NCI-H446 treated with DMSO at 0.1 percent for 48 hours (cell line): ENCODE data around the gene ELAC1.
"Not testable (repeated sequence)": the region's sequence is repeated elsewhere in the genome, so short reads cannot be mapped to it uniquely, and the experiment has no call there.

Experiments
- DNase-seq: peaks from one replicate; lab custom pipeline; 2025; lab: John Stamatoyannopoulos, UW

ELAC1 gene

DNA sequence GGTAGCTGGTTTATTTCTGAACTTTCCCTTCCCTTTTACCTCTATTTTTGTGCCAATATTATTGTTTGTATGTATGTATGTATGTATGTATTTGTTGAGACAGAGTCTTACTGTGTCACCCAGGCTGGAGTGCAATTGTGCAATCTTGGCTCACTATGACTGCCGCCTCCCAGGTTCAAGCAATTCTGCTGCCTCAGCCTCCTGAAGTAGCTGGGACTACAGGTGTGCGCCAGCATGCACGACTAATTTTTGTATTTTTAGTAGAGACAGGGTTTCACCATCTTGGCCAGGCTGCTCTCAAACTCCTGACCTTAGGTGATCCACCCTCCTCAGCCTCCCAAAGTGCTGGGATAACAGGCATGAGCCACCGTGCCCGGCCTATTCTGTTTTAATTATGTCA lies 4.6 kb downstream of the ELAC1 start:
- DNase-seq = not testable (repeated sequence)

DNA sequence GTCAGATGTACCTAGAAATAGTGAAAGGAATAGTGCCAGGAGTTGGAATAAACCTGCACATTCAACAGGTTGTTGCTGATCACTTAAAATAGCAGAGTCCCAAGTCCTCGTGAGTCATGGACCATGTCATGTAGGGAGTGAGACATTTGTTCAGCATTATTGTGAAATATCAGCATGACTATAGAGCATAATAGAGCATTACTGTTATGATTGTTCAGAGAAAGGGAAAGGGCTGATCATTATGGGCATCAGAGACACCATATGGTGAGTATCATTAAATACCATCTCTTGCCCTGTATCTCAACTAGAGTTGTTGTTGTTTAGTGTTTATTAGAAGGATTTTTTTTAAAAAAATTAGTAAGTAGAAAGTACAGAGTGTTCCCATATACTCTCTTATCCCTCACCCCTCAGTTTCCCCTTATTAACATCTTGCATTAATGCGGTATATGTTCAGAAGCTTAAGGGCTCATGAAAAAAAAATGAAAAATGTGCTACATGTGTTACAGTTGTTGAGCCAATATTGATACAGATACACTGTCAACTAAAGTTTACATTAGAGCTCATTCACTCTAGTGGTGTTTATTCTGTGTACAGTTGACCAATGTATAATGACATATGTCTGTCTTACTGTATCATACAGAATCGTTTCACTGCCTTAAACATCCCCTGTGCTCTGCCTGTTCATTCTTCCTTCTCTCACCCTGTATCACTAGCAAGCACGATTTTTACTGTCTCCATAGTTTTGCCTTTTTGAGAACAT lies 5.7 kb downstream of the ELAC1 start:
- no peak for DNase-seq

GRCh38 chr18:50977037-50977760 lies 9.4 kb downstream of the ELAC1 start:
- no peak for DNase-seq

DNA sequence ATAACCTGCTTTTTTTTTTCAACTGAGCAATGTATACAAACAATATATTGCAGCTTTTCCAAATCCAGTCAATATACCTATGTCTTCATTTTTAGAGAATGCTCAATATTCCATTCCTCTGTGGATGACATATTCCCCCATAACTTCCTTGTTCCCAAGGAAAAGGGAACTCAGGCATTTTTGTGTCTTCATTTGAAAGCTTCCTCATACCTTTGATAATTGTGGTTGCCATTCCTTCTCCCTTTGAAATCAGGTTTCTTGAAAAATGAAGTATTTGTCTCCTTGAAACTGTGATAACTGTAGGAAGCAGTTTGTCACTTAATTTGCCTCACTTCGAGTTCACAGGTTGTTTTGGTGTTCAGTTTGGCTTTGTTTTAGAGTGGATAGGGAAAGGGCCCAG lies 13.5 kb downstream of the ELAC1 start:
- no peak for DNase-seq

GRCh38 chr18:50982086-50982801 lies 14.4 kb downstream of the ELAC1 start:
- DNase-seq = peak; percentile 69

GRCh38 chr18:50982802-50983179 lies 15.0 kb downstream of the ELAC1 start:
- peak; percentile 69 for DNase-seq

DNA sequence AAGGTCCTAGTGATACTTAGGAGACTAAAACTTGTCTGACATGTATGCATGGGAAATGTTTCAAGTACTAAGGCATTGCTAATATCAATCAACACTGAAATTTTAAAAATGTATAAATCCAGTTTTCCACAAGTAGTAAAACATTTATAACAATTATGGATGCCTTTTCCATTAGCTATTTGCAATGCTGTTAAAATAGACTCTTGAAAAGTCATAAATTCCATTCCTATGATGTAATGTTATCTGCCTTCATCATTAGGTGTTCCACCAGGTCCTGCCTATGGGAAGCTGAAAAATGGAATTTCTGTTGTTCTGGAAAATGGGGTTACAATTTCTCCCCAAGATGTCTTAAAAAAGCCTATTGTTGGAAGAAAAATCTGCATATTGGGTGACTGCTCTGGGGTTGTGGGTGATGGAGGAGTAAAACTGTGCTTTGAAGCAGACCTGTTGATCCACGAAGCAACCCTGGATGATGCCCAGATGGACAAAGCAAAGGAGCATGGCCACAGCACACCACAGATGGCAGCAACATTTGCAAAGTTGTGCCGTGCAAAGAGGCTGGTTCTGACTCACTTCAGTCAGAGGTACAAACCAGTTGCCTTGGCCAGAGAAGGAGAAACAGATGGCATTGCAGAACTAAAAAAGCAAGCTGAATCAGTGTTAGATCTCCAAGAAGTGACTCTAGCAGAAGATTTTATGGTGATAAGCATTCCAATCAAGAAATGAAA lies 18.7 kb downstream of the ELAC1 start:
- peak; percentile 73 for DNase-seq

DNA sequence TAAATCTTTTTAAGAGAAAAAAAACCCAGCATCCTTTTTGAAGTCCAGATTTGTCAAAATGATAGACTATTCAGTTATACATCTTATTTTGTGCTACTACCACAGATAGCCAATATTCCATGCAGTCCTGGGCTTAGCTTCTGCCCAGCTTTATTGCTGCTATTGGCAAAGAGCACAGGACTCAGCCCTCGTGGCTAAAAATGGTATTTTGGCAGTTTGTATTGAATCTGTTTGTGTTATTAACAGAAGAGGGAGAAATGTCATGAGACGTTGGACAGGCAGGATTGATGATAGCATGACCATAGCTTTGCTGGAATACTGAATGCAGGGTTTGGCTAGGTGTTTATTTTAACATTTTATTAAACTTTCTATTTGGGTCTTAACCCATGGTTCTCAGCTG lies 19.4 kb downstream of the ELAC1 start:
- peak; percentile 42 for DNase-seq

DNA sequence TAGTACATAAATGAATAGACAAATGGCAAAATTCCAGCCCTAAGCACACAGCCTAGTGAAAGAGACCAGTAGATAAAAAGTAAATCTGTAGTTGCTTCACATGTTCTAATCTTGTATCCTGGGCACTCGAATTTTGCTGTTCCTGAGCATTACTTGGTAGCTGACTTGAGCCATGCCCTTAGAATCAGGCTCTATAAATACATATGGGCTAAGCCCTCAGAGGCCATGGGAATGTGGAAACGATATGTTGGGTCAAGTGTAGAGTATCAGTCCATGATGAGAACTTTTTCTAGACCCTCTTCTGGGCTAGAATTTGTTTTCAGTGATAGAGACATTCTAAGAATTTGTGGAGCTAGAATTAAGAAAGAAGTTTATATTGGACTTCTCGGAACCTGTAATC lies 21.9 kb downstream of the ELAC1 start:
- no peak for DNase-seq

DNA sequence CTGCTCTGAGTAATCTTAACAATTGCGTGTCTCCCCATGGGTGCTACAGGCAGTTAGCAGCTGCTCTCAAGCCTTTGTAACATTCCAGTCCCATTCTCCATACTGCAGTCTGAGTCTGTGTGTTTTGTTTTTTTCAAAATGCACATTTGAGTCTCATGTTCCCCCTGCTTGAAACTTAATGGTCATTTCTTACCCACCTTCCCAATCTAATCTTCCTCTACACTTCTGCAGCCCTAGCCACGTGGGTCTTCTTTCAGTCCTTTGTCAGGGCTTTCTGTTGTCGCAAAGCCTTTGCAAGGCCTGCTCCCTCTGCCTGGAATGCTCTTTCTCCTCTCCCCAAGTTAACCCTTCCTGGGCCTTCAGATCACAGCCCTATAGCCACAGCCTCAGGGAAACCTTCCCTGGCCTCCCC lies 24.5 kb downstream of the ELAC1 start:
- DNase-seq = no peak

GRCh38 chr18:50994031-50994430 lies 26.2 kb downstream of the ELAC1 start:
- no peak for DNase-seq

- DNase-seq = not testable (repeated sequence)
These were observed 35.3 kb downstream of the ELAC1 start for GRCh38 chr18:51003174-51003573.

DNA sequence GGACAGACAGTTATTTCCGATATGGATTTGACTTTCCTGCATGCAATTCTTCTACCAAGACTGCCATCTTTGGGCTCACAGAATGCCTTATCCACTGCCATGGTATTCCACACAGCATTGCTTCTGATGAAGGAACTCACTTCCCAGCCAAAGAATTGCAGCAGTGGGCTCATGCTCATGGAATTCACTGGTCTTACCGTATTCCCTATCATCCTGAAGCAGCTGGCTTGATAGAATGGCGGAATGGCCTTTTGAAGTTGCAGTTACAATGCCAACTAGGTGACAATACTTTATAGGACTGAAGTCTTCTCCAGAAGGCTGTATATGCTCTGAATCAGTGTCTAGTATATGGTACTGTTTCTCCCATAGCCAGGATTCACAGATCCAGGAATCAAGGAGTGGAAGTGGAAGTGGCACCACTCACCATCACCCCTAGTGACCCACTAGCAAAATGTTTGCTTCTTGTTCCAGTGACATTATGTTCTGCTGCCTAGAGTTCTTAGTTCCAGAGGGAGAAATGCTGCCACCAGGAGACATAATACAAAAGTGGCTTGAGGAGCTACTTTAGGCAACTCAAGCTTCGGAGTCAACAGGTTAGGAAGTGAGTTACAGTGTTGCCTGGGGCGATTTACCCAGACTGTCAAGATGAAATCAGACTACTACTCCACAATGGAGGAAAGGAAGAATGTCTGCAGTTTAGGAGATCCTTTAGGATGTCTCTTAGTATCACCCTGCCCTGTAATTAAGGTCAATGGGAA lies 38.4 kb downstream of the ELAC1 start:
- DNase-seq = no peak

DNA sequence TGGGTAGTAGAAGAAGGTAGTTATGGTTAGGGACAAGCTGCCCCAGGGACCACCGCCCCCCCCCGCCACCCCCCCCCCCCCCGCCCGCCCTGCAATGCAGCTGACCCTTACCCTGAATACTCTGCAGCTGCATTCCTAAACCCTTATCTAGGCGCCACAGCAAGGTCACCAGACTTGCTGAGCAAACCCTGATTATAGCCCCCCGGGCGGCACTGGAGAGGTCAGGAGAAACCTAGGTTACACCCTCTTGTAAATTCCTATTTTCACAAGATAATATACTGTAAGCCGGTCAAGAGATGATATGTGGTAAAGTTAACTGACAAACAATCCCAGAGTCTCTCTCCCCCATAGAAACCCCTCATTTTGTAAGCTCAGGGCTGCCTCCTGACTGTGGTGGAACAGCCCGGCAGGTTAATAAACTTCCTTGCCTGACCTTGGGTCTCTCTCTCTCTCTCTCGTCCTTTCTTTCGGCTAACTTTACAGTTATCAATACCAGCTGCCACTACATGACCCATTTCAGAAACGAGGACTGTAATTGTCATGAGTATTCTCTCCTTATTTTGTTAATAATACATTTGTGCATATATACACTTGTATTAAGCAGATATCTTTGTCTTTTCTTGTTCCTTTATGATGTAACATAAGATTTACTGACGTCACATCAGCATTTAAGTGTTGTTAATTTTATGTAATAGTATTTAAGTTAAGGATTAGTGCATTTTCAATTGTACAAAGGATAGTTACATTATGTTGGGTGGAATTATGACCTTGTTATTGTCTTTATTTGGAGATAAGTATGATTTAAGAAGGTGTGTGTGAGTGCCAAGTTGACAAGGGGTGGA lies 39.3 kb downstream of the ELAC1 start:
- no peak for DNase-seq

DNA sequence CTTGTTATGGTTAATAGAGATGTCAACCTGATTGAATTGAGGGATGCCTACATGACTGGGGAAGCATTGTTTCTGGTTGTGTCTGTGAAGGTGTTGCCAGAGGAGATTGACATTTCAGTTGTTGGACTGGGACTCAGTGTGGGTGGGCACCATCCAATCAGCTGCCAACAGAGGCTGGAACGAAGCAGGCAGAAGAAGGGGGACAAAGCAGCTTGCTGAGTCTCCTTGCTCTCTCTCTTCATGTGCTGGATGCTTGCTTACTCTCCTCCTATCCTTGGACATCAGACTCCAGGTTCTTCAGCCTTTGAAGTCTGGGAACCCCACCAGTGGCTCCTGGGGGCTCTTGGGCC lies 39.9 kb downstream of the ELAC1 start:
- DNase-seq = no peak

- DNase-seq = no peak
These were observed 41.2 kb downstream of the ELAC1 start for GRCh38 chr18:51009072-51009471.

DNA sequence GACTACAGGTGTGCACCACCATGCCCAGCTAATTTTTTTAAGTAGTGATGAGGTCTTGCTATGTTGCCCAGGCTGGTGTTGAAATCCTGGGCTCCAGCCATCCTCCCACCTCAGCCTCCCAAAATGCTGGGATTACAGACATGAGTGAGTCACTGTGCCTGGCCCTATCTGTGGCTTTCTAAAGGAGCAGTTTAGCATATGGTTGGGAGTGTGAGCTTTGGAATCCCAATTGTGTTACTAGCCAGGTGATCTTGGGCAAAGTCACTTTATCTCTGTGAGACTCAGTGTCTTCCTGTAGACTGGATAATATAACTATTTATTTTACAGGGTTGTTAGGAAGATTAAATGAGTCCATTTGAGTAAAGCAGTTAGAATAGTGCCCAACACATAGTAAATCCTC lies 42.4 kb downstream of the ELAC1 start:
- DNase-seq = no peak

DNA sequence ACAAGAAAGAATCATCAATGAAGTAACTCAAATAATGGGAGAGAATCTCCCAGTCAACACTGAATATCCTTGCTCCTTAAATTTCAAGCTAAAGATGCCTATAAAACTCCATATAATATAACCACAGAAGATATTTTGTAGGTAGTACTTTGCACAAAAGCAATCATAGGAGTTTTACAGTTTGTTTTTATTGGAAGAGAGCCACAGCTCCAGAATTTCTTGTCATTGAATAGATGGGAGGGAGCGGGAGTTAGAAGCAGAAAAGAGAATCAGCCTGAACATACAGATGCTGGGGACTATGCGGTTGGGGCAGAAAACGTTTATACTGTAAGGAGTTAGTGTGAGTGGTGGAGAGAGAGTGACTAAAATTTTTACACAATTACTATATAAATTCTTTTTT lies 43.9 kb downstream of the ELAC1 start:
- no peak for DNase-seq

GRCh38 chr18:51012441-51012840 lies 44.6 kb downstream of the ELAC1 start:
- no peak for DNase-seq

- DNase-seq = no peak
These were observed 45.4 kb downstream of the ELAC1 start for GRCh38 chr18:51013259-51013658.
